Stimulated activated memory B cell treated with anti-CD40 and anti-IgM and Interleukin-4, amounts not matched to agents 10 μg/mL and 1 μg/mL and 100 μg/mL, for 72 hours (primary cell): ENCODE measurements around the gene ADCY7.

ENCODE experiments used
- ATAC-seq: fragments of 150-1000 bp; cut with Tn5 transposase; 2 replicates; pipeline ENCODE4 v1.10.0; 2021
- H3K27ac Mint-ChIP-seq: one replicate; pipeline ENCODE4 v1.8.0; 2022; ENCODE audit warnings: mild to moderate bottlenecking, mixed read lengths
- H3K27me3 Mint-ChIP-seq: one replicate; pipeline ENCODE4 v1.8.0; 2022; ENCODE audit warnings: mixed read lengths
- H3K36me3 Mint-ChIP-seq: one replicate; pipeline ENCODE4 v1.8.0; 2022; ENCODE audit warnings: mixed read lengths
- H3K4me1 Mint-ChIP-seq: one replicate; pipeline ENCODE4 v1.8.0; 2022; ENCODE audit warnings: mixed read lengths
- H3K4me3 Mint-ChIP-seq: one replicate; pipeline ENCODE4 v1.8.0; 2022; ENCODE audit warnings: mild to moderate bottlenecking, moderate library complexity, mixed read lengths
- H3K9me3 Mint-ChIP-seq: one replicate; pipeline ENCODE4 v1.8.0; 2022; ENCODE audit warnings: mixed read lengths

ADCY7 gene

GRCh38 chr16:50303041-50303604 lies 36.8 kb downstream of the ADCY7 start:
- Mint-ChIP-seq H3K4me3 (no peak overlapping the region), H3K4me1 (peaks cover 3% of the 10 kb centered on the region), H3K9me3 (no peaks in the 10 kb centered on the region), H3K27me3 (no peaks in the 10 kb centered on the region), H3K36me3 (peaks cover 47% of the 10 kb centered on the region), H3K27ac (peak overlapping the region; percentile 57)
- no peak for ATAC-seq

- no peak overlapping the region for H3K4me3 Mint-ChIP-seq
- H3K27ac Mint-ChIP-seq: no peak overlapping the region
- H3K27me3 Mint-ChIP-seq: no peaks in the 10 kb centered on the region
- ATAC-seq: no peak
- H3K36me3 Mint-ChIP-seq: peaks cover 43% of the 10 kb centered on the region
- H3K9me3 Mint-ChIP-seq: no peaks in the 10 kb centered on the region
- H3K4me1 Mint-ChIP-seq: no peaks in the 10 kb centered on the region
Measured at GRCh38 chr16:50303605-50304466, 37.5 kb downstream of the ADCY7 start.

GRCh38 chr16:50304467-50305440 lies 38.4 kb downstream of the ADCY7 start:
- ATAC-seq: no peak
- H3K4me3 Mint-ChIP-seq: no peak overlapping the region
- H3K36me3 Mint-ChIP-seq: peaks cover 51% of the 10 kb centered on the region
- no peaks in the 10 kb centered on the region for H3K9me3 Mint-ChIP-seq
- no peaks in the 10 kb centered on the region for H3K27me3 Mint-ChIP-seq
- peaks cover 4% of the 10 kb centered on the region for H3K4me1 Mint-ChIP-seq
- no peak overlapping the region for H3K27ac Mint-ChIP-seq

- peak; percentile 3 for ATAC-seq
- H3K27ac Mint-ChIP-seq: no peak overlapping the region
- no peaks in the 10 kb centered on the region for H3K9me3 Mint-ChIP-seq
- H3K36me3 Mint-ChIP-seq: peaks cover 53% of the 10 kb centered on the region
- H3K27me3 Mint-ChIP-seq: no peaks in the 10 kb centered on the region
- H3K4me3 Mint-ChIP-seq: no peak overlapping the region
- peaks cover 4% of the 10 kb centered on the region for H3K4me1 Mint-ChIP-seq
Measured at GRCh38 chr16:50305441-50306061, 39.2 kb downstream of the ADCY7 start.

GRCh38 chr16:50306287-50306686 lies 39.9 kb downstream of the ADCY7 start:
- peaks cover 50% of the 10 kb centered on the region for H3K36me3 Mint-ChIP-seq
- no peak overlapping the region for H3K27ac Mint-ChIP-seq
- H3K9me3 Mint-ChIP-seq: no peaks in the 10 kb centered on the region
- H3K27me3 Mint-ChIP-seq: no peaks in the 10 kb centered on the region
- peaks cover 4% of the 10 kb centered on the region for H3K4me1 Mint-ChIP-seq
- no peak for ATAC-seq
- H3K4me3 Mint-ChIP-seq: no peak overlapping the region

- no peak overlapping the region for H3K4me3 Mint-ChIP-seq
- peaks cover 9% of the 10 kb centered on the region for H3K4me1 Mint-ChIP-seq
- H3K27ac Mint-ChIP-seq: no peak overlapping the region
- peaks cover 50% of the 10 kb centered on the region for H3K36me3 Mint-ChIP-seq
- H3K9me3 Mint-ChIP-seq: no peaks in the 10 kb centered on the region
- H3K27me3 Mint-ChIP-seq: no peaks in the 10 kb centered on the region
- ATAC-seq: no peak
Measured at GRCh38 chr16:50308237-50308965, 42.0 kb downstream of the ADCY7 start.

- Mint-ChIP-seq H3K4me3 (no peak overlapping the region), H3K27ac (peak overlapping the region; percentile 53), H3K4me1 (peaks cover 13% of the 10 kb centered on the region), H3K36me3 (peaks cover 54% of the 10 kb centered on the region), H3K27me3 (no peaks in the 10 kb centered on the region), H3K9me3 (no peaks in the 10 kb centered on the region)
- ATAC-seq: no peak
Measured at GRCh38 chr16:50309156-50309526, 42.8 kb downstream of the ADCY7 start.

- H3K36me3 Mint-ChIP-seq: peaks cover 53% of the 10 kb centered on the region
- no peaks in the 10 kb centered on the region for H3K27me3 Mint-ChIP-seq
- peaks cover 13% of the 10 kb centered on the region for H3K4me1 Mint-ChIP-seq
- no peak for ATAC-seq
- no peak overlapping the region for H3K4me3 Mint-ChIP-seq
- H3K27ac Mint-ChIP-seq: peak overlapping the region; percentile 53
- no peaks in the 10 kb centered on the region for H3K9me3 Mint-ChIP-seq
Measured at GRCh38 chr16:50309527-50310307, 43.4 kb downstream of the ADCY7 start.

GRCh38 chr16:50310308-50311133 lies 44.2 kb downstream of the ADCY7 start:
- H3K27me3 Mint-ChIP-seq: no peaks in the 10 kb centered on the region
- H3K4me3 Mint-ChIP-seq: no peak overlapping the region
- ATAC-seq: no peak
- H3K9me3 Mint-ChIP-seq: no peaks in the 10 kb centered on the region
- peaks cover 58% of the 10 kb centered on the region for H3K36me3 Mint-ChIP-seq
- peaks cover 13% of the 10 kb centered on the region for H3K4me1 Mint-ChIP-seq
- peak overlapping the region; percentile 53 for H3K27ac Mint-ChIP-seq

GRCh38 chr16:50311134-50311528 lies 44.8 kb downstream of the ADCY7 start:
- peaks cover 13% of the 10 kb centered on the region for H3K4me1 Mint-ChIP-seq
- ATAC-seq: no peak
- no peaks in the 10 kb centered on the region for H3K27me3 Mint-ChIP-seq
- no peak overlapping the region for H3K27ac Mint-ChIP-seq
- H3K9me3 Mint-ChIP-seq: no peaks in the 10 kb centered on the region
- no peak overlapping the region for H3K4me3 Mint-ChIP-seq
- peaks cover 62% of the 10 kb centered on the region for H3K36me3 Mint-ChIP-seq

GRCh38 chr16:50311891-50312501 lies 45.6 kb downstream of the ADCY7 start:
- H3K4me1 Mint-ChIP-seq: peaks cover 13% of the 10 kb centered on the region
- H3K9me3 Mint-ChIP-seq: no peaks in the 10 kb centered on the region
- H3K4me3 Mint-ChIP-seq: no peak overlapping the region
- ATAC-seq: no peak
- no peaks in the 10 kb centered on the region for H3K27me3 Mint-ChIP-seq
- H3K36me3 Mint-ChIP-seq: peaks cover 62% of the 10 kb centered on the region
- H3K27ac Mint-ChIP-seq: peak overlapping the region; percentile 22

GRCh38 chr16:50313596-50314478 lies 47.5 kb downstream of the ADCY7 start:
- Mint-ChIP-seq H3K36me3 (peaks cover 69% of the 10 kb centered on the region), H3K4me1 (peaks cover 13% of the 10 kb centered on the region), H3K4me3 (no peak overlapping the region), H3K9me3 (no peaks in the 10 kb centered on the region), H3K27ac (peak overlapping the region; percentile 85), H3K27me3 (no peaks in the 10 kb centered on the region)
- peak; percentile 31 for ATAC-seq
